CD4-positive, alpha-beta memory T cell (primary cell): ENCODE measurements around the gene CDC37L1. TPM values are rescaled to one million over a fixed set of nuclear protein-coding genes. Genes with fewer than 3 reads are reported as not detected.

ENCODE experiments used
- CTCF ChIA-PET: fragments of 350-600 bp; sonication (Branson Sonifier 250); formaldehyde crosslinking; loops from one replicate; lab custom pipeline; 2021; ENCODE audit warnings: inconsistent platforms; ENCODE audit not compliant: partially characterized antibody; lab: Charles Lee
- POLR2A ChIA-PET: fragments of 350-600 bp; sonication (Branson Sonifier 250); formaldehyde crosslinking; loops from one replicate; lab custom pipeline; 2021; ENCODE audit not compliant: partially characterized antibody; lab: Charles Lee
- DNase-seq, 5 donors: peaks; one replicate each; pipeline versions ENCODE4 v3.0.0 to v3.0.0-alpha.2; 2020 to 2022; ENCODE audit warnings: mixed read lengths in 1 of 5
- H3K27ac ChIP-seq: one replicate; pipeline ENCODE4 v1.7.0; 2013; ENCODE audit warnings: low read depth, low read length
- H3K27me3 ChIP-seq: 2 replicates; pipeline ENCODE4 v1.7.0; 2013; ENCODE audit warnings: mild to moderate bottlenecking, low read length, moderate library complexity; ENCODE audit not compliant: insufficient read depth
- H3K36me3 ChIP-seq: 2 replicates; pipeline ENCODE4 v1.7.0; 2013; ENCODE audit warnings: mild to moderate bottlenecking, low read length, moderate library complexity; ENCODE audit not compliant: insufficient read depth
- H3K4me1 ChIP-seq: 2 replicates; pipeline ENCODE4 v1.7.0; 2013; ENCODE audit warnings: mild to moderate bottlenecking, low read length, moderate library complexity; ENCODE audit not compliant: insufficient read depth
- H3K4me3 ChIP-seq, 2 donors: one replicate each; pipeline ENCODE4 v1.7.0; 2013; ENCODE audit warnings: low read length in 2 of 2, mild to moderate bottlenecking in 1 of 2
- H3K9me3 ChIP-seq, 2 donors: one replicate each; pipeline ENCODE4 v1.7.0; 2013; ENCODE audit warnings: low read length in 2 of 2, control low read depth in 1 of 2; ENCODE audit not compliant: control insufficient read depth in 1 of 2
- H3K27ac Mint-ChIP-seq, 7 donors: one replicate each; pipeline ENCODE4 v1.8.0; 2020 to 2021; ENCODE audit warnings: mixed read lengths in 7 of 7, mild to moderate bottlenecking in 6 of 7, inconsistent platforms in 3 of 7, moderate library complexity in 3 of 7
- H3K27me3 Mint-ChIP-seq, 2 donors: one replicate each; pipeline ENCODE4 v1.8.0; 2020 to 2021; ENCODE audit warnings: mixed read lengths in 2 of 2
- H3K36me3 Mint-ChIP-seq, 2 donors: one replicate each; pipeline ENCODE4 v1.8.0; 2020 to 2021; ENCODE audit warnings: mixed read lengths in 2 of 2, inconsistent platforms in 1 of 2, mild to moderate bottlenecking in 1 of 2
- H3K4me1 Mint-ChIP-seq, 4 donors: one replicate each; pipeline ENCODE4 v1.8.0; 2020 to 2021; ENCODE audit warnings: mixed read lengths in 4 of 4, mild to moderate bottlenecking in 1 of 4
- H3K4me3 Mint-ChIP-seq, 8 donors: one replicate each; pipeline ENCODE4 v1.8.0; 2020 to 2021; ENCODE audit warnings: mixed read lengths in 8 of 8, mild to moderate bottlenecking in 7 of 8, moderate library complexity in 6 of 8, inconsistent platforms in 3 of 8
- H3K9me3 Mint-ChIP-seq, 8 donors: one replicate each; pipeline ENCODE4 v1.8.0; 2020 to 2021; ENCODE audit warnings: mixed read lengths in 8 of 8, mild to moderate bottlenecking in 5 of 8, inconsistent platforms in 3 of 8, moderate library complexity in 1 of 8
- intact Hi-C: fragments of 100-400 bp; cut with micrococcal nuclease; formaldehyde crosslinking; loops from one replicate; pipeline ENCODE4 v1.15.1; 2023
- polyA plus RNA-seq, 2 donors: library from polyadenylated mRNA; unstranded; fragments of 300-500 nt; fragmentation: Illumina TruSeq; gene quantifications; one replicate each; pipeline ENCODE4 v1.2.3, GENCODE V29; 2021
- total RNA-seq, 2 experiments: library from RNA; stranded (reverse); gene quantifications; one replicate each; pipeline ENCODE4 v1.2.3, GENCODE V29; 2021

Gene CDC37L1
- total and polyA plus RNA-seq, 4 experiments from 2014 or later = 15.8 to 27.8 (median 22.5) TPM

GRCh38 chr9:4666042-4666699 lies 13.2 kb upstream of the CDC37L1 start, which contains the start of gene SPATA6L:
Gene SPATA6L (minus strand): TSS chr9:4666480. CDS start chr9:4666250, 230 bp downstream.
- no peaks in the 10 kb centered on the region for H3K27me3 ChIP-seq
- POLR2A ChIA-PET = interaction anchor here (0.7 to 5.5 kb wide), 9 partner anchors 9 to 1140 kb away, joined by 3 to 74 read pairs (median 6); partner anchors contain the start of genes AK3, CDC37L1, RCL1 and RFX3
- H3K36me3 Mint-ChIP-seq = peaks cover 0 to 10% of the 10 kb centered on the region in 2 donors
- DNase-seq = peak; percentile 24 to 57 (median 36)
- peaks cover 57 to 74% (median 68%) of the 10 kb centered on the region in 4 donors for H3K4me1 Mint-ChIP-seq
- CTCF ChIA-PET = interaction anchor here (0.8 to 3.4 kb wide), 10 partner anchors 9 to 322 kb away, joined by 3 to 16 read pairs (median 4); partner anchors contain the start of gene CDC37L1
- peaks cover 69% of the 10 kb centered on the region for H3K4me1 ChIP-seq
- H3K27me3 Mint-ChIP-seq = peaks cover 0 to 1% of the 10 kb centered on the region in 2 donors
- no peaks in the 10 kb centered on the region for H3K9me3 ChIP-seq
- H3K27ac Mint-ChIP-seq = peak within 1 kb of the TSS; percentile 73 to 96 (median 92)
- intact Hi-C loops = loop anchor here (10.0 kb wide), 1 partner anchor 1339 kb away; a partner anchor contains a TSS
- peak within 1 kb of the TSS; percentile 34 to 38 for H3K4me3 ChIP-seq
- peak within 1 kb of the TSS; percentile 1 for H3K27ac ChIP-seq
- H3K4me3 Mint-ChIP-seq = peak within 1 kb of the TSS; percentile 80 to 99 (median 89)
- no peaks in the 10 kb centered on the region for H3K36me3 ChIP-seq
- H3K9me3 Mint-ChIP-seq = no peaks in the 10 kb centered on the region

GRCh38 chr9:4667681-4668080 lies 11.7 kb upstream of the CDC37L1 start:
- Histone ChIP-seq H3K27ac (no peak overlapping the region), H3K4me1 (peaks cover 60% of the 10 kb centered on the region), H3K9me3 (no peaks in the 10 kb centered on the region), H3K36me3 (no peaks in the 10 kb centered on the region), H3K4me3 (no peak overlapping the region), H3K27me3 (no peaks in the 10 kb centered on the region)
- peaks cover 52 to 61% (median 59%) of the 10 kb centered on the region in 4 donors for H3K4me1 Mint-ChIP-seq
- H3K27me3 Mint-ChIP-seq = peaks cover 0 to 1% of the 10 kb centered on the region in 2 donors
- no peaks in the 10 kb centered on the region for H3K9me3 Mint-ChIP-seq
- POLR2A ChIA-PET = interaction anchor here (0.6 to 1.7 kb wide), 5 partner anchors 9 to 815 kb away, joined by 3 to 13 read pairs (median 4); partner anchors contain the start of gene CDC37L1
- peak overlapping the region; percentile 5 to 81 (median 41) for H3K27ac Mint-ChIP-seq
- CTCF ChIA-PET = no interaction called here
- H3K36me3 Mint-ChIP-seq = peaks cover 0 to 6% of the 10 kb centered on the region in 2 donors
- intact Hi-C loops = loop anchor here (10.0 kb wide), 1 partner anchor 1337 kb away; a partner anchor contains a TSS
- H3K4me3 Mint-ChIP-seq = peak overlapping the region in 7 of 8 donors; percentile 0 to 72 (median 23)
- DNase-seq = peak; percentile 48 to 57 (median 49)

GRCh38 chr9:4668604-4669003 lies 10.8 kb upstream of the CDC37L1 start:
- Histone ChIP-seq H3K4me1 (peaks cover 50% of the 10 kb centered on the region), H3K36me3 (no peaks in the 10 kb centered on the region), H3K9me3 (no peaks in the 10 kb centered on the region), H3K27ac (no peak overlapping the region), H3K4me3 (no peak overlapping the region), H3K27me3 (no peaks in the 10 kb centered on the region)
- no peaks in the 10 kb centered on the region for H3K36me3 Mint-ChIP-seq
- intact Hi-C loops = loop anchor here (10.0 kb wide), 1 partner anchor 1336 kb away; a partner anchor contains a TSS
- CTCF ChIA-PET = no interaction called here
- no peak for DNase-seq
- no peaks in the 10 kb centered on the region for H3K9me3 Mint-ChIP-seq
- peaks cover 43 to 51% (median 50%) of the 10 kb centered on the region in 4 donors for H3K4me1 Mint-ChIP-seq
- H3K27ac Mint-ChIP-seq = peak overlapping the region in 6 of 7 donors; percentile 4 to 71 (median 50)
- peak overlapping the region in 1 of 8 donors; percentile 33 for H3K4me3 Mint-ChIP-seq
- POLR2A ChIA-PET = interaction anchor here (1.7 kb wide), 1 partner anchor 11 kb away, joined by 13 read pairs; the partner anchor contains the start of gene CDC37L1
- H3K27me3 Mint-ChIP-seq = peaks cover 0 to 1% of the 10 kb centered on the region in 2 donors

GRCh38 chr9:4669890-4670289 lies 9.5 kb upstream of the CDC37L1 start:
- Histone ChIP-seq H3K4me1 (peaks cover 38% of the 10 kb centered on the region), H3K9me3 (no peaks in the 10 kb centered on the region), H3K27me3 (no peaks in the 10 kb centered on the region), H3K4me3 (no peak overlapping the region), H3K36me3 (no peaks in the 10 kb centered on the region), H3K27ac (no peak overlapping the region)
- H3K4me1 Mint-ChIP-seq = peaks cover 31 to 38% (median 38%) of the 10 kb centered on the region in 4 donors
- ChIA-PET CTCF (interaction anchor here (1.5 kb wide), 1 partner anchor 11 kb away, joined by 4 read pairs; no protein-coding TSS in a partner anchor), POLR2A (interaction anchor here (1.3 to 1.5 kb wide), 3 partner anchors 8 to 95 kb away, joined by 3 to 6 read pairs (median 3); partner anchors contain the start of gene CDC37L1)
- no peaks in the 10 kb centered on the region for H3K36me3 Mint-ChIP-seq
- no peak overlapping the region for H3K4me3 Mint-ChIP-seq
- no peak overlapping the region for H3K27ac Mint-ChIP-seq
- no peaks in the 10 kb centered on the region for H3K9me3 Mint-ChIP-seq
- intact Hi-C loops = loop anchor here (10.0 kb wide), 1 partner anchor 1335 kb away; a partner anchor contains a TSS
- peaks cover 0 to 1% of the 10 kb centered on the region in 2 donors for H3K27me3 Mint-ChIP-seq
- no peak for DNase-seq

GRCh38 chr9:4670591-4670990 lies 8.8 kb upstream of the CDC37L1 start:
- peaks cover 31% of the 10 kb centered on the region for H3K4me1 ChIP-seq
- H3K27me3 ChIP-seq = no peaks in the 10 kb centered on the region
- Mint-ChIP-seq H3K4me1 (peaks cover 25 to 31% (median 31%) of the 10 kb centered on the region in 4 donors), H3K9me3 (peaks cover 0 to 2% (median 0%) of the 10 kb centered on the region in 8 donors), H3K27me3 (peaks cover 0 to 1% of the 10 kb centered on the region in 2 donors), H3K27ac (no peak overlapping the region), H3K4me3 (no peak overlapping the region), H3K36me3 (peaks cover 0 to 3% of the 10 kb centered on the region in 2 donors)
- ChIA-PET POLR2A (interaction anchor here (1.3 to 1.5 kb wide), 2 partner anchors 7 to 9 kb away, joined by 3 to 6 read pairs; partner anchors contain the start of gene CDC37L1), CTCF (interaction anchor here (1.5 kb wide), 1 partner anchor 10 kb away, joined by 4 read pairs; no protein-coding TSS in a partner anchor)
- H3K27ac ChIP-seq = no peak overlapping the region
- no peak overlapping the region for H3K4me3 ChIP-seq
- DNase-seq = no peak
- no peaks in the 10 kb centered on the region for H3K36me3 ChIP-seq
- no peaks in the 10 kb centered on the region for H3K9me3 ChIP-seq
- intact Hi-C loops = no loop called here

GRCh38 chr9:4671737-4672136 lies 7.6 kb upstream of the CDC37L1 start:
- Histone ChIP-seq H3K36me3 (no peaks in the 10 kb centered on the region), H3K9me3 (no peaks in the 10 kb centered on the region), H3K4me3 (no peak overlapping the region), H3K27ac (no peak overlapping the region), H3K4me1 (peaks cover 19% of the 10 kb centered on the region), H3K27me3 (no peaks in the 10 kb centered on the region)
- no peak overlapping the region for H3K4me3 Mint-ChIP-seq
- CTCF ChIA-PET = no interaction called here
- peaks cover 0 to 1% of the 10 kb centered on the region in 2 donors for H3K27me3 Mint-ChIP-seq
- H3K9me3 Mint-ChIP-seq = peaks cover 0 to 4% (median 0%) of the 10 kb centered on the region in 8 donors
- H3K4me1 Mint-ChIP-seq = peaks cover 17 to 23% (median 19%) of the 10 kb centered on the region in 4 donors
- POLR2A ChIA-PET = interaction anchor here (0.6 kb wide), 1 partner anchor 74 kb away, joined by 3 read pairs; no protein-coding TSS in a partner anchor
- no peak for DNase-seq
- H3K36me3 Mint-ChIP-seq = peaks cover 2 to 6% of the 10 kb centered on the region in 2 donors
- intact Hi-C loops = no loop called here
- no peak overlapping the region for H3K27ac Mint-ChIP-seq
